ENCODE measurements around the gene PDPK1.
"Not testable (repeated sequence)": the region's sequence is repeated elsewhere in the genome, so short reads cannot be mapped to it uniquely, and the experiment has no call there.

Gene PDPK1

DNA sequence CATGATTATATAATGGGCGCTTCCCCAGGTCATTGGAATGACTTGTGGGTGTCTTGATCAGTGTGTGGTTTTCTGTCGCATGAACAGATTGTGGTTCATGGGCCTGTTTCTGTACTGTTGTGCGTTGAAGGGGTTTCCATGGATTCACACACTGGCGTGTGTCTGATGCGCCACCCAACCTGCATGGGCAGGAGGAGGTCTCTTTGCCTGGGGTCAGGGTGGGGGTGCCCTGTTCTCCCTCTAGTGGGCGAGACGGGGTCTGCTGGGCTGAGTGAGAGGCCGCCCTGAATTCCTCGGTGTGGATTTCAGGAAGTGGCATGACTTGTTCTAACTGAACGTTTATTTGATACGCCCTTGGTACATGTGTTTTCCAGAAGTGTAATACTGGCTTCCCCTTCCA lies 42.3 kb downstream of the PDPK1 start:
- H3K9ac ChIP-seq, H3K27ac ChIP-seq, H3K27me3 ChIP-seq, H3K4me3 ChIP-seq, H4K20me1 ChIP-seq, H3K4me1 ChIP-seq, H3K9me3 ChIP-seq, H3K4me2 ChIP-seq: not testable (repeated sequence)
- peaks cover 13% of the 10 kb centered on the region for H3K36me3 ChIP-seq

DNA sequence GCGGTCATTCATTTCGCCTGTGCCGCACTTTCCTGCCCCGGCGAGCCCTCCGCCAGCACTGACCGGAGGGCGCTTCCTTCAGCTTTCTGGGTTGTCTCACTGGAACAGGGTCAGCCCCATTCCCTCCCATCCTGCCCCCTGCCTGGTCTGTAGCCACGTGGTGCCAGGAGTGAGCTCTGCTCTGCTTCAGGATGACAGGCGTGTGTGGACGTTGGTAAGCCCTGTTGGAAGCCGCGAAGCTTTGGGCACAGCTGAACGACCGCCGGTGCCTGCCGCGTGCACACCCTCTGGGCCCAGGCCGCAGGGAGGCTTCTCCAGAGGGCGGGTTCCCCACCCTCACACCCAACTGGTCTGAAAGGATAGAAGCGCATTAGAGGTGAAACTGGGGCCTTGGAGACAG lies 43.0 kb downstream of the PDPK1 start:
- H3K27me3 ChIP-seq, H3K9ac ChIP-seq, H3K4me3 ChIP-seq, H3K27ac ChIP-seq, H3K9me3 ChIP-seq, H3K4me2 ChIP-seq: not testable (repeated sequence)
- H3K36me3 ChIP-seq, result peaks cover 20% of the 10 kb centered on the region
- peaks cover 12% of the 10 kb centered on the region for H3K4me1 ChIP-seq
- peaks cover 12% of the 10 kb centered on the region for H4K20me1 ChIP-seq

DNA sequence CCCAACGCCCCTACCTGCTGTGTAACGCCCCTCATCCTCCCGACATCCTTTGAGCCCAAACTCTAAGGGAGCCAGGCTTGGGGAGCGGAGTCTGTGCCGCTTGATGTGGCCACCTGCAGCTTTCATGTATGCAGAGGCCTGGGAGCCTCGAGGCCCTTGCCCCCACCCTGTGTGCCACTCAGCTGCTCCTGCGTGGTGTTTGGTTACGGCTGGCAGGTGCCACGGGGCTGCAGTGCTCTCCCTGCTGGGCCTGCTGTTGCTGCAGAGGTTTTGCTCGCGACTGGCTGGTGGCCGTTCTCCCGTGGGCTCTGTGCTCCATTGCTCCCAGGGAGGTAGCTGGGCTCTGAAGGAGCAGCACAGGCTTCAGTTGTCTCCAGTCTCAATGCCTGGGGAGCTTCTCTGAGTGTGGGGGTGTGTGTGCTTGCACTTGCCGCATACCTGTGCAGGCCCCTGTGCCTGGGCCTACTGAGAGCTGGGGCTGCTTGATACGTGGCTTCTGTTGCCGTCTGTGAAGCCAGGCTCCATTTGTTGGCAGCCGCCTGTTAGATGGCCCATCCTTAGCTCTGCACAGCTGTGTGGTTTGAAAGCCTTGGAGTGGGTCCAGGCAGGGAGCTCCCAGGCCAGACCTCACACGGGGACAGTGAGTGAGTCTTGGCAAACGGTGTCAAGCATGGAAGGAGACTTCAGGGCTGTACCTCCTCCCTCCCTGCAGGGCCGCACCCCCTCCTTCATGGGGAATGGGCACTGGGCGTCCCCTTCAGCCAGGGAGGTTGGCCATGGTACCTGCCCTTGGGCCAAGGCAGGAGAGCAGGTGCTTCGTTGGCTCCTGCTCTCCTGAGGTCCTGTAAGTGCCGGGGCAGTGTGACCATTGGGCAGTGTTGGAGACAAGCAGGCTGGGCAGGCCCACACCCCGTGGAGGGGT lies 47.2 kb downstream of the PDPK1 start:
- no peak for TF ChIP-seq Cebpa-rat (IDR thresholded peaks at IDR 0.05)
- Histone ChIP-seq H3K9ac (no peak overlapping the region), H3K9me3 (no peaks in the 10 kb centered on the region), H3K27me3 (no peaks in the 10 kb centered on the region), H3K36me3 (peaks cover 54% of the 10 kb centered on the region), H3K27ac (no peak overlapping the region), H3K4me1 (peaks cover 28% of the 10 kb centered on the region), H3K4me3 (no peak overlapping the region), H3K4me2 (peak overlapping the region; percentile 40), H4K20me1 (peaks cover 54% of the 10 kb centered on the region)

DNA sequence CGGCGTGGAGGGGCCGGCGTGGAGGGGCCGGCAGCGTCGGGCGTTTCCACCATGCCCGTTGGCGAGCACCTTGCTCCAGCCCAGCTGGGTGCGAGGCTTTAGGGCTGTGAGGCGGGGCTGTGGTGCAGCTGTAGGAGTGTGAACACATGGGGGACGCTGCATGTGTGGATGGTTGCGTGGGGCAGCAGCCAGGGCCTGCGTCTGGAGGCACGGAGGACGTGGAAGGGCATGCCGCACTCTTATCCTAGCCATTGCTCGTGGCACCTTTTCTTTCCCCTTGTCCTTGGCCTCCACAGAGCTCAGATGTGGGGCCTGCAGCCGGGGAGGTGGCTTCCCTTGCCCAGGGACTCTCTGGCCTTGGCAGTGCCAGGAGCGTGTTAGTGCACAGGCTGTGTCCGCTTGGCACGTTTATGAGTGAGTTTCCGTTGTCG lies 47.8 kb downstream of the PDPK1 start:
- Histone ChIP-seq H3K4me1 (peaks cover 35% of the 10 kb centered on the region), H3K27me3 (no peaks in the 10 kb centered on the region), H3K27ac (no peak overlapping the region), H3K4me3 (no peak overlapping the region), H3K4me2 (no peak overlapping the region), H3K9me3 (no peaks in the 10 kb centered on the region), H3K9ac (no peak overlapping the region), H3K36me3 (peaks cover 57% of the 10 kb centered on the region), H4K20me1 (peaks cover 61% of the 10 kb centered on the region)
- no peak for TF ChIP-seq Cebpa-rat (IDR thresholded peaks at IDR 0.05)

DNA sequence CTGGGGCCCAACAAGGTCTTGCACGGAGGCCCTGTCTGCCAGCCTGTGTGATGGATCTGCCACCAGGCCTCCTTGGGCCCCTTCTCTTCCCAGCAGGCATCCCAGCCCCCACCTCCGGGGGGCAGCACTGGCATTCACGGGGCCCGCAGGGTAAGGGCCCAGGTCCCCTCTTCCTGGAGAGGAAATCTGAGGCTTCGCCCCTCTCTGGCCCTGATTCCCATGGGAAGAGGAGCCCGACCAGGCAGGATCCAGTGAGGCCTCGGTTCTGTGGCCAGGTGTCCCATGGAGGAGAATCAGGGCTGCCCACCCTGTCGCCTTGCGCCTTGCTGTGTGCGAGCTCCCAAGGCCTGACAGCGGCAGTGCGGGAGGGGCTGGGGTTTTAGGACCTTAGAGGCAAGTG lies 48.4 kb downstream of the PDPK1 start:
- Histone ChIP-seq H3K4me2 (no peak overlapping the region), H3K9me3 (no peaks in the 10 kb centered on the region), H3K27ac (no peak overlapping the region), H3K27me3 (no peaks in the 10 kb centered on the region), H3K9ac (no peak overlapping the region), H3K36me3 (peaks cover 63% of the 10 kb centered on the region), H4K20me1 (peaks cover 66% of the 10 kb centered on the region), H3K4me1 (peaks cover 41% of the 10 kb centered on the region), H3K4me3 (no peak overlapping the region)
- TF ChIP-seq Cebpa-rat (IDR thresholded peaks at IDR 0.05), result no peak

DNA sequence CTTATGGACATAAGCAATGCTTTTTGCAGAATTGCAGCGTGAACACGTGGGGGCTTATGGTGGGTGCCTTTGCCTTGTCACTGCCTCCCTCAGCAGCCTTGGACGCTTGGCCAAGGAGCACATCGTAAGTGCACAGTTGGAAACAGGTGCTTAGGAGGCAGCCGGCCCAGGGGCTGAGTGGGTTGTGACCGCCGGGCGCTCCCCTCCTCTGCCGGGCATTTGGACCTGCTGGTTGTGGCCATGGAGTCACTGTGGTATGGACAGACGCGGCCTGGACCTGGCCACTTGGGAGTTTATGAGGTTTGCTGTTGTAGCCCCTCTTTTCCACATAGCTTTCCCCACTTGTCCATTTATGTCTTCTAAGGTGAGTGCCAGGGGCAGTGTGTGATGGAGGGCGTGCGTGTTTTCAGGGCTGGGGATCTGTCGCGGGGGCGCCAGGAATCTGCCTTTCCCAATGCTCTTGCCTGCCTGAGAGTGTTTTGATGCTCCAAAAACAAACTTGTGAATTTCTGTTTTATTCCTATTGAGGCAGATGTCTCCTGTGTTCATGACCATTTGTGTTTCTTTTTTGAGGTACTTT lies 49.2 kb downstream of the PDPK1 start:
- Histone ChIP-seq H3K27ac (no peak overlapping the region), H3K9ac (no peak overlapping the region), H3K4me1 (peaks cover 48% of the 10 kb centered on the region), H3K36me3 (peaks cover 70% of the 10 kb centered on the region), H4K20me1 (peaks cover 74% of the 10 kb centered on the region), H3K4me3 (no peak overlapping the region), H3K4me2 (no peak overlapping the region), H3K9me3 (no peaks in the 10 kb centered on the region), H3K27me3 (no peaks in the 10 kb centered on the region)
- TF ChIP-seq Cebpa-rat (IDR thresholded peaks at IDR 0.05), result no peak

DNA sequence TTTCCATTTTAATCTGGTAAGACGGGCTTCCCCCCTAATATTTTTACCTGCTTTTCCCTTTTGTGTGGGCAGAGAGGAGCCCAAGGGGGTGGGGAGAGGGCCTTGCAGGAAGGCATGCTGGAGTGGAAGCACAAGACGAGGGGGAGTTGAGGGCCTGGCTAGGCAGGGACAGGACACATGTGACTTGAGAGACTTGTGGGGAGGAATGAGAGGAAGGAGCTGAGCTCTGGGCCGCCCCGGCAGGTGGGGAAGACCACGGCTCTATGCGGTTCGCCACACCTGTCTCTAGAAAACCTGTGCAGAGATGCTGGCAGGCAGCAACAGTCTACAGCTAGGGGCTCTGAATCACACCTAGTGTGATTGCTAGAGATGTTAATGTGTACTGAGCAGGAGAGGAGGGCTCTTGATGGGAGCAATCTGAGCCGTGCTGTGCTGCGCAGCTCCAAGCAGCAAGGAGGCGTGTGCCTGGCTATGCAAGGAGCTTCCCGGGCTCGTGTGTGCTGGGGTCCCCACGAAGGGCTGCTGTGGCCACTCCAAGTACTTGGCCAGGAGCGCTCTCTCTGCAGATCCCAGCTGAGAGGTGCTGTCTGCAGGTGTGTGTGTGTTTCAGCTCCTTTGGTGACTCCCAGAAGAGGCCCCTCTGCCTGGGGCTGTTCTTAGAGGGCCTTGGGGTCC lies 50.2 kb downstream of the PDPK1 start:
- Histone ChIP-seq H3K4me1 (peaks cover 59% of the 10 kb centered on the region), H4K20me1 (peaks cover 84% of the 10 kb centered on the region)
- TF ChIP-seq Cebpa-rat (IDR thresholded peaks at IDR 0.05), result no peak

DNA sequence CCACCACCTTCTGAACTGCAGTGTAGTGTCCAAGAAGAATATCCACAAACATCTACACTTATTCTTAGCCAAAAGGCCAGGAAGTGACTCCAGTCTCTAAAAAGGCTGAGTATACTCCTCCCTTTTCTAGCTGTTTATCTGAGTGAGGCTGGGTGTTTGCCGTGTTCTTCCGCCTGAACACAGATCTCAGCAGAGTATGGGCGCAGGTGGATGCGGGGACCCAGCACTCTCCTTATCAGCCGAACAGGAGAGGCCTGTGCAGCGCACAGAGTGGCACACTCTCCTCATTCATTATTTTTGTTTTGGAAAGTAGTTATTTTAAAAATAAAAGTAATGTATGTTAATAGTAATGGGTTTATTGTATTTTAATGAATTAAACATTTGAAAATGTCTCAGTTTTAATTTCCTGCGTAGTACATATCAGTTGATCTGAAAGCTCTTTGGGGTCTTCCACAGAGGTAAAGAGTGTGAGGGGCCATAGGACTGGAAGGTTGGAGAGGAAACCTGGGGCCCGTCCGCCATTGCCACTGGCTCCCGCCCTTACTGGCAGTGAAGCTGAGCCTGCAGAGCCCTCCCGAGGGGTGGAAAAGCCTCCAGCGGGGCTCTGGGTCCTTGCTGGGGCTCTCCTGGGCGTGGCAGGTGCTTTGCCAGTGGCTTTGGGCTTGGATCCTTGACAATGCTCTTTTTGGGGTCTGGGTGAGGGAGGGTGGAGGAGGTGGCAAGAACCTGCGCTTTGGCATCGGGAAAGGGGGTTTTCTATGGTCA lies 53.8 kb downstream of the PDPK1 start:
- no peak overlapping the region for H3K4me3 ChIP-seq
- peaks cover 100% of the 10 kb centered on the region for H4K20me1 ChIP-seq
- H3K9me3 ChIP-seq, result no peaks in the 10 kb centered on the region
- no peak for TF ChIP-seq Cebpa-rat (IDR thresholded peaks at IDR 0.05)
- no peaks in the 10 kb centered on the region for H3K27me3 ChIP-seq
- H3K36me3 ChIP-seq, result peaks cover 54% of the 10 kb centered on the region
- H3K4me2 ChIP-seq, result peak overlapping the region; percentile 77
- H3K4me1 ChIP-seq, result peaks cover 82% of the 10 kb centered on the region
- no peak overlapping the region for H3K27ac ChIP-seq
- H3K9ac ChIP-seq, result no peak overlapping the region

More for the DNA sequence above, 50.2 kb downstream of the PDPK1 start:
- Histone ChIP-seq H3K9me3 (no peaks in the 10 kb centered on the region), H3K36me3 (peaks cover 74% of the 10 kb centered on the region), H3K27me3 (no peaks in the 10 kb centered on the region), H3K4me3 (no peak overlapping the region), H3K27ac (no peak overlapping the region), H3K4me2 (no peak overlapping the region), H3K9ac (no peak overlapping the region)

DNA sequence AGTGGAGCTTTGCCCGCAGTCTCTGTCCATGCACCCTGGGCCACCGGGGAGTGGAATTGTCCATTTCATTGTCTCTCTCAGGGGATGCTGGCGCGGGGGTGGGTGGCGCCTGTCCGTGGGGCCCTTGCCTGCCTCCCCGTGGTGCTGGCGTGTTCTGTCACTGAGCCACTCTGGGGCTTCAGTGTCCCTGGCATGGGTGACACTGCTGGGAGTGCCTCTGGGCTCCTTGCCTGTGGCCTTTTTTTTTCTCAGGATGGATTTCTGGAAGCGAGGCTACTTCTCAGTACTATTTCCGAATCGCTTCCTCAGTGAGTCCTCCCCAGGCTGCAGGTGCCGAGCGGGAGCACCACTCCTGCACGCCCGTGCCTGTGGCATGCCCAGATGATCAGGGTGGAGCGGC lies 55.0 kb downstream of the PDPK1 start:
- Histone ChIP-seq H3K4me1 (peaks cover 93% of the 10 kb centered on the region), H3K36me3 (peaks cover 54% of the 10 kb centered on the region)

More for the DNA sequence above, 55.0 kb downstream of the PDPK1 start:
- Histone ChIP-seq H3K9me3 (no peaks in the 10 kb centered on the region), H3K4me3 (0 out of 2 replicates have a peak overlapping the region, but pooled peaks have one; percentile 5), H3K9ac (no peak overlapping the region), H3K27ac (0 out of 2 replicates have a peak overlapping the region, but pooled peaks have one; percentile 13), H3K27me3 (no peaks in the 10 kb centered on the region), H3K4me2 (peak overlapping the region; percentile 74), H4K20me1 (peaks cover 100% of the 10 kb centered on the region)
- TF ChIP-seq Cebpa-rat (IDR thresholded peaks at IDR 0.05), result no peak
